Subcutaneous preadipocyte (primary cell): Measurements from ENCODE around the gene DHX32. TPM values are rescaled to one million over a fixed set of nuclear protein-coding genes. Genes with fewer than 3 reads are reported as not detected.

ENCODE experiments used
- small RNA-seq: library from RNA; depleted of rRNA; stranded (forward); fragments of <200 nt; gene quantifications from one replicate; pipeline ENCODE3, GENCODE V24; 2012
- total RNA-seq: library from RNA; depleted of rRNA; stranded (reverse); fragments of >200 nt; gene quantifications from 2 replicates; pipeline ENCODE4 v1.2.3, GENCODE V29; 2012

DHX32 gene
- 25.7 and 30.3 TPM in 2 replicates for total RNA-seq

GRCh38 chr10:125881192-125881591 lies at the start of gene DHX32:
TSS of gene DHX32 (minus strand) at chr10:125881292. CDS start at chr10:125880824, 468 bp downstream.

GRCh38 chr10:125896088-125896934 lies 15.2 kb upstream of the DHX32 start, which contains the start of gene FANK1:
TSS of gene FANK1 (plus strand) at chr10:125896564. CDS start at chr10:125896643, 79 bp downstream.

GRCh38 chr10:125822878-125823662 lies 58.0 kb downstream of the DHX32 start, which contains the start of the genes BCCIP and UROS:
TSS of gene BCCIP (plus strand) at chr10:125823546. CDS start at chr10:125823558, 12 bp downstream.
TSS of gene UROS (minus strand) at chr10:125823258. CDS start at chr10:125816499, 6,759 bp downstream.

Small RNAs within 50 kb of the gene (small RNA-seq; reads per million reads assigned to genes)
- 0.74 reads per million, percentile 46 among the genes with 10 or more reads in this experiment for gene MIR4484
- not detected for gene RF00017
- not detected for gene RNU2-42P

Other genes with a start within 250 kb of the DHX32 start
- not detected in 2 replicates for gene TEX36, start 198.1 kb downstream of the DHX32 start, total RNA-seq
- 18.4 and 27.6 TPM in 2 replicates for gene EDRF1, start 161.6 kb downstream of the DHX32 start, total RNA-seq
- 0.20 TPM in 1 of 2 replicates, not detected in the other for gene MMP21, start 105.5 kb downstream of the DHX32 start, total RNA-seq
- gene UROS, start 58.0 kb downstream of the DHX32 start, total RNA-seq = 77.4 and 79.4 TPM in 2 replicates
- 46.3 and 50.0 TPM in 2 replicates for gene BCCIP, start 57.7 kb downstream of the DHX32 start, total RNA-seq
- gene FANK1, start 15.3 kb upstream of the DHX32 start, total RNA-seq = 0.20 and 0.73 TPM in 2 replicates